HG03139 (cell line): ENCODE data around the gene DDC.
A peak's percentile ranks its signal among the peaks of the same experiment; 100 is the strongest.

Source experiments
- ATAC-seq: cut with Tn5 transposase; IDR thresholded peaks from one replicate; pipeline ENCODE4 v1.9.1; 2021; ENCODE audit not compliant: unreplicated experiment

Gene DDC

GRCh38 chr7:50564640-50565558 lies at the start of gene DDC:
Gene DDC (minus strand): TSS chr7:50565405. CDS start chr7:50544085, 21,320 bp downstream.
- ATAC-seq = no peak

- ATAC-seq = no peak
Measured at GRCh38 chr7:50613473-50613872, 48.3 kb upstream of the DDC start.

DNA sequence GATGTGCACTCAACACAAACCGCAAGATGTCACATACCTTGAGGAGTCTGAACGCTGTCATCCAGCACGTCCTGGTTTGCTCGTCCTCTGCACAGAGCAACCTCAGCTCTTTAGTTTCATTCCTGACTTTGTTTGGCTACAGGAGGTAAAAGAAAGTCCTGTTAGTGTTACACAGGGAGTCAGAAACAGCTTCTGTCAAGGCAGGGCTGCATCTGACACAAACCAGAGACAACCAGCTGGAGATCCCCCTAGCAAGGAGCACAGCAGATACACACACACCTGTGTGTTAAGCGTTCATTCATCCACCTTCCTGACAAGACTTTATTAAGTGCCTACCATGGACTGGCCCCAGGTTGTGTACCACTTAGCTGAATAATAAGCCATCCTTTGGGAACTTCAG lies 47.5 kb upstream of the DDC start:
- ATAC-seq = no peak

- peak; percentile 53 for ATAC-seq
Measured at GRCh38 chr7:50610521-50611277, 45.5 kb upstream of the DDC start.

GRCh38 chr7:50608196-50608906 lies 43.1 kb upstream of the DDC start:
- no peak for ATAC-seq

- ATAC-seq = no peak
Measured at GRCh38 chr7:50607524-50608125, 42.4 kb upstream of the DDC start.

- no peak for ATAC-seq
Measured at GRCh38 chr7:50605059-50605458, 39.9 kb upstream of the DDC start.

GRCh38 chr7:50603287-50603686 lies 38.1 kb upstream of the DDC start:
- no peak for ATAC-seq

GRCh38 chr7:50599385-50599784 lies 34.2 kb upstream of the DDC start:
- no peak for ATAC-seq

- ATAC-seq = no peak
Measured at GRCh38 chr7:50598460-50599343, 33.5 kb upstream of the DDC start.

DNA sequence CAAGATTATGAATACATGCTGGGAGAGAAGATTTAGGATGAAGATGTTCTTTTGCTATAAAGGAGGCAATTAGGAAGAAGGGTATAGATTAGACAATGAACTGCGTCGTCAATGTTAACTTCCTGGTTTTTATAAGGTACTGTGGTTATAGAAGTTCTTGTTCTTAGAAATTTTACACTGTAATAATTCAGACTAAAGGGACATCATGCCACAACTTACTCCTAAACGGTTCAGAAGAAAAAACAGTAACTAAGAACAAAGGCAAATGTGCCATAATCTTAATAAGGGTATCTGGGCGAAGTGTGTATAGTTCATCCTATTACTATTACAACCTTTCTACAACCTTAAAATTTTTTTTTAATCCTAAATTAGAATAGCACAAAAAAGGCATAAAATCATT lies 31.3 kb upstream of the DDC start:
- ATAC-seq = no peak

DNA sequence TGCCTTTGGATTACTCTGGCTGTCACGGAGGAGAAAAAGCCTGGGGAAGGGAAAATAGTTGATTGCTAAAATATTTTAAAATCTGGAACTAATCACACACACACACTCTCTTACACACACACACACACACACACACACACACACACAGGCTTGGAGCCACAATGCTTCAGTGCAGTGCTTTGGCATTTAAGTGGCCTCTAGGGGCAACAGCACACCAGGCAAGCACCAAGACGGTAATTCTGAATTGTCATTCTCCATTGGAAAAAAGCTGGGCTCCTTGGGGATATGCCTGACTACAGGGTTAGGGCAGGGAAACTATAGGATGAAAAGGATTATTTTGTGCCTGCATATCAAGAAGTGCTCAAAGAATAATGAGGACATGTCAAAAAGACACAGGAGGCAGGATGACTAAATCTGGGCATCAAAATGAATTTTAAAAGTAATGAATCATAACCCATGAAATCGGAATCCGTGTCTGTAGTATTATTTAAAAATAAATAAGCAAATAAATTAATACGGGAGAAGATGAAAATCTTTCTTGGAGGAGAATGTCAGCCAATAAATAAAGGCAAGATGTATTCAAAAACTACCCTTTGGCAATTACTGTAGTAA lies 30.4 kb upstream of the DDC start:
- ATAC-seq = no peak

- ATAC-seq = no peak
Measured at GRCh38 chr7:50594734-50595485, 29.7 kb upstream of the DDC start.

GRCh38 chr7:50594136-50594535 lies 28.9 kb upstream of the DDC start:
- no peak for ATAC-seq

DNA sequence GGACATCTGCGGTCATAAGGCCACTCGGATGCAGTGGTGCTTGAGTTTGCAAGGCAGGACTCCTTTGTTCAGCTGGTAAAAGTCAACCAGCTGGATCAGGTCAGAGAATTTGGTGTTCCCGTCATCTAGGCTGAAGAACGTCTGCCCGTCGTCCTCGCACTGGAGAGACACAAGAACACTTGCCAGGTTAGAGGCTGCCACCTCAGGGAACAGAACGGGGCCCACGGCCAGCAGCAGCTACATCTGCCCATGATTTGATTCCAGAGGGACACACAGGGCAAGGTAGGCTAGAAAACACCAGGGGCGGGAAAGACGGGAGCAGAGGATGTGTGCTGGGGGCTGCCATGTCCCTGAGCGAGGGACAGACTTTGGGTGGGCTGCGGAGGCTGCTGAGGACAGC lies 27.7 kb upstream of the DDC start:
- no peak for ATAC-seq

- ATAC-seq = peak; percentile 62
Measured at GRCh38 chr7:50591480-50592438, 26.6 kb upstream of the DDC start.

DNA sequence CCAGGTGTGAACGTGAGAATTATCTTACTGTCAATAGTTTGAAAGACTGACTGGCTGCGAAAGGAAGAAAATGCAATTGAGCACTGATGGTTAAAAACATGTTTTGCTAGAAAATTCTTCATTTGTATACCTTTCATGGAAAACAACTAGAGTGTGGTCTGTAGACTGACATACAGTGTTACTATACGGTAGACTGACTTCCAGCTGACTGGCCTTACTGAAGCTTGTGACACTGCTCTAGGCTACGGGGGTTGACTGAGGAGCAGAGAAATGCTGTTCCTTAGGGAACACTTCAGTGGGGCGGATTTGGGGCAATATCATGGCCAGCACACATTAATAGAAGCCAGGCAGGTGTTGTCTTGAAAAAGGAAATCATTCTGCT lies 25.9 kb upstream of the DDC start:
- no peak for ATAC-seq

- no peak for ATAC-seq
Measured at GRCh38 chr7:50590535-50590934, 25.3 kb upstream of the DDC start.
